ENCODE data around the gene DDN.

The DDN gene

GRCh38 chr12:49010092-49010668 lies 11.0 kb upstream of the DDN start:
- DNase-seq, result no peak

GRCh38 chr12:49008943-49009342 lies 9.8 kb upstream of the DDN start:
- DNase-seq, result no peak

- no peak for DNase-seq
Measured at GRCh38 chr12:49000346-49000745, 1.2 kb upstream of the DDN start.

GRCh38 chr12:48998497-48999353 lies 450 bp downstream of the DDN start:
- DNase-seq, result no peak

- no peak for DNase-seq
Measured at GRCh38 chr12:48997719-48998496, 1.3 kb downstream of the DDN start.

GRCh38 chr12:48996794-48997718 lies 2.1 kb downstream of the DDN start:
- DNase-seq, result peak; percentile 76

- peak; percentile 51 for DNase-seq
Measured at GRCh38 chr12:48995086-48995879, 3.9 kb downstream of the DDN start.

GRCh38 chr12:48994224-48995085 lies 4.7 kb downstream of the DDN start:
- DNase-seq, result no peak

- DNase-seq, result no peak
Measured at GRCh38 chr12:48993787-48994186, 5.4 kb downstream of the DDN start.

- peak; percentile 16 for DNase-seq
Measured at GRCh38 chr12:48991247-48992050, 7.7 kb downstream of the DDN start.

- DNase-seq, result no peak
Measured at GRCh38 chr12:48990552-48990951, 8.6 kb downstream of the DDN start.

GRCh38 chr12:48988030-48988649 lies 11.0 kb downstream of the DDN start:
- peak; percentile 43 for DNase-seq

GRCh38 chr12:48986720-48987291 lies 12.4 kb downstream of the DDN start:
- no peak for DNase-seq

GRCh38 chr12:48985901-48986300 lies 13.3 kb downstream of the DDN start:
- DNase-seq, result no peak

GRCh38 chr12:48985475-48985897 lies 13.7 kb downstream of the DDN start:
- no peak for DNase-seq

GRCh38 chr12:48982397-48983080 lies 16.6 kb downstream of the DDN start:
- peak; percentile 32 for DNase-seq

- no peak for DNase-seq
Measured at GRCh38 chr12:48981757-48982157, 17.4 kb downstream of the DDN start.
